ENCODE results near the gene ADCY3. TPM values are rescaled to one million over a fixed set of nuclear protein-coding genes. Genes with fewer than 3 reads are reported as not detected.

ADCY3 gene
- polyA plus RNA-seq, 1 donor from 2014 or later, result 28.8 TPM

GRCh38 chr2:24875272-24875671, 44.8 kb downstream of the ADCY3 start:
- H3K9me3 ChIP-seq (ENCODE audit: low read length), result no peaks in the 10 kb centered on the region
- H3K36me3 ChIP-seq (ENCODE audit: insufficient read depth, low read length), result no peaks in the 10 kb centered on the region
- TF ChIP-seq EP300 (conservative IDR thresholded peaks at IDR 0.05; ENCODE audit: poor library complexity, severe bottlenecking), result no peak
- no peak for TF ChIP-seq SMC3 (conservative IDR thresholded peaks at IDR 0.05; ENCODE audit: poor library complexity)
- no peak for TF ChIP-seq RAD21 (conservative IDR thresholded peaks at IDR 0.05)
- TF ChIP-seq, protein P1, sequence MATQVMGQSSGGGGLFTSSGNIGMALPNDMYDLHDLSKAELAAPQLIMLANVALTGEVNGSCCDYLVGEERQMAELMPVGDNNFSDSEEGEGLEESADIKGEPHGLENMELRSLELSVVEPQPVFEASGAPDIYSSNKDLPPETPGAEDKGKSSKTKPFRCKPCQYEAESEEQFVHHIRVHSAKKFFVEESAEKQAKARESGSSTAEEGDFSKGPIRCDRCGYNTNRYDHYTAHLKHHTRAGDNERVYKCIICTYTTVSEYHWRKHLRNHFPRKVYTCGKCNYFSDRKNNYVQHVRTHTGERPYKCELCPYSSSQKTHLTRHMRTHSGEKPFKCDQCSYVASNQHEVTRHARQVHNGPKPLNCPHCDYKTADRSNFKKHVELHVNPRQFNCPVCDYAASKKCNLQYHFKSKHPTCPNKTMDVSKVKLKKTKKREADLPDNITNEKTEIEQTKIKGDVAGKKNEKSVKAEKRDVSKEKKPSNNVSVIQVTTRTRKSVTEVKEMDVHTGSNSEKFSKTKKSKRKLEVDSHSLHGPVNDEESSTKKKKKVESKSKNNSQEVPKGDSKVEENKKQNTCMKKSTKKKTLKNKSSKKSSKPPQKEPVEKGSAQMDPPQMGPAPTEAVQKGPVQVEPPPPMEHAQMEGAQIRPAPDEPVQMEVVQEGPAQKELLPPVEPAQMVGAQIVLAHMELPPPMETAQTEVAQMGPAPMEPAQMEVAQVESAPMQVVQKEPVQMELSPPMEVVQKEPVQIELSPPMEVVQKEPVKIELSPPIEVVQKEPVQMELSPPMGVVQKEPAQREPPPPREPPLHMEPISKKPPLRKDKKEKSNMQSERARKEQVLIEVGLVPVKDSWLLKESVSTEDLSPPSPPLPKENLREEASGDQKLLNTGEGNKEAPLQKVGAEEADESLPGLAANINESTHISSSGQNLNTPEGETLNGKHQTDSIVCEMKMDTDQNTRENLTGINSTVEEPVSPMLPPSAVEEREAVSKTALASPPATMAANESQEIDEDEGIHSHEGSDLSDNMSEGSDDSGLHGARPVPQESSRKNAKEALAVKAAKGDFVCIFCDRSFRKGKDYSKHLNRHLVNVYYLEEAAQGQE (IDR thresholded peaks at IDR 0.05; ENCODE audit: borderline replicate concordance), result no peak
- TF ChIP-seq CTCF (IDR thresholded peaks at IDR 0.05; ENCODE audit: poor library complexity, severe bottlenecking), result no peak
- no peak for TF ChIP-seq EZH2 (IDR thresholded peaks at IDR 0.05; ENCODE audit: borderline replicate concordance, insufficient read depth, low read length, poor library complexity, severe bottlenecking)
- no peak for TF ChIP-seq MXI1 (conservative IDR thresholded peaks at IDR 0.05; ENCODE audit: poor library complexity, severe bottlenecking)
- no peak for TF ChIP-seq TAF1 (IDR thresholded peaks at IDR 0.05; ENCODE audit: low read depth)
- TF ChIP-seq POLR2AphosphoS5 (IDR thresholded peaks at IDR 0.05), result no peak
- H3K27ac ChIP-seq (ENCODE audit: low read length), result no peak overlapping the region
- H3F3A ChIP-seq (ENCODE audit: insufficient read depth, low read length, poor library complexity, severe bottlenecking), result no peaks in the 10 kb centered on the region
- no peaks in the 10 kb centered on the region for H4K20me1 ChIP-seq (ENCODE audit: insufficient read depth)
- no peak overlapping the region for H3K4me2 ChIP-seq (ENCODE audit: low read length)
- no peak overlapping the region for H2AFZ ChIP-seq (ENCODE audit: low read depth, low read length)
- H3K79me2 ChIP-seq (replicated peaks; ENCODE audit: insufficient read depth, low read length), result no peaks in the 10 kb centered on the region
- no peak overlapping the region for H3K4me3 ChIP-seq (ENCODE audit: low read length)
- no peaks in the 10 kb centered on the region for H3K27me3 ChIP-seq (ENCODE audit: insufficient read depth, low read depth, low read length)
- no peaks in the 10 kb centered on the region for H3K9me2 ChIP-seq (ENCODE audit: insufficient read depth, low read length)
- no peak overlapping the region for H3K9ac ChIP-seq (ENCODE audit: low read length)

GRCh38 chr2:24874035-24874434, 46.0 kb downstream of the ADCY3 start:
- Histone ChIP-seq H3K4me3 (ENCODE audit: low read length) (no peak overlapping the region), H3K27ac (ENCODE audit: low read length) (no peak overlapping the region), H3K27me3 (ENCODE audit: insufficient read depth, low read depth, low read length) (no peaks in the 10 kb centered on the region), H3K79me2 (replicated peaks; ENCODE audit: insufficient read depth, low read length) (no peaks in the 10 kb centered on the region), H2AFZ (ENCODE audit: low read depth, low read length) (no peak overlapping the region), H3F3A (ENCODE audit: insufficient read depth, low read length, poor library complexity, severe bottlenecking) (no peaks in the 10 kb centered on the region), H3K9me2 (ENCODE audit: insufficient read depth, low read length) (no peaks in the 10 kb centered on the region), H4K20me1 (ENCODE audit: insufficient read depth) (no peaks in the 10 kb centered on the region), H3K36me3 (ENCODE audit: insufficient read depth, low read length) (no peaks in the 10 kb centered on the region), H3K9me3 (ENCODE audit: low read length) (no peaks in the 10 kb centered on the region), H3K4me2 (ENCODE audit: low read length) (no peak overlapping the region), H3K9ac (ENCODE audit: low read length) (no peak overlapping the region)
- no peak for TF ChIP-seq TAF1 (IDR thresholded peaks at IDR 0.05; ENCODE audit: low read depth)
- TF ChIP-seq EP300 (conservative IDR thresholded peaks at IDR 0.05; ENCODE audit: poor library complexity, severe bottlenecking), result no peak
- TF ChIP-seq POLR2AphosphoS5 (IDR thresholded peaks at IDR 0.05), result no peak
- TF ChIP-seq, protein P1 (IDR thresholded peaks at IDR 0.05; ENCODE audit: borderline replicate concordance), result no peak
- TF ChIP-seq MXI1 (conservative IDR thresholded peaks at IDR 0.05; ENCODE audit: poor library complexity, severe bottlenecking), result no peak
- TF ChIP-seq SMC3 (conservative IDR thresholded peaks at IDR 0.05; ENCODE audit: poor library complexity), result no peak
- TF ChIP-seq RAD21 (conservative IDR thresholded peaks at IDR 0.05), result no peak
- TF ChIP-seq EZH2 (IDR thresholded peaks at IDR 0.05; ENCODE audit: borderline replicate concordance, insufficient read depth, low read length, poor library complexity, severe bottlenecking), result no peak
- TF ChIP-seq CTCF (IDR thresholded peaks at IDR 0.05; ENCODE audit: poor library complexity, severe bottlenecking), result no peak

Data from neural cell (in vitro differentiated cells).